ENCODE data around the gene SLC6A16.
"Not testable (repeated sequence)": the region's sequence is repeated elsewhere in the genome, so short reads cannot be mapped to it uniquely, and the experiment has no call there.

Gene SLC6A16

GRCh38 chr19:49324801-49325576, at the start of gene SLC6A16:
Gene SLC6A16 (minus strand): TSS chr19:49325191. CDS start chr19:49311347, 13,844 bp downstream.
- DNase-seq: no peak

- DNase-seq: not testable (repeated sequence)
Observed at GRCh38 chr19:49373174-49373573, 48.2 kb upstream of the SLC6A16 start.

GRCh38 chr19:49371184-49371583, 46.2 kb upstream of the SLC6A16 start:
- no peak for DNase-seq

GRCh38 chr19:49368711-49369358, 43.8 kb upstream of the SLC6A16 start:
- no peak for DNase-seq

GRCh38 chr19:49366110-49366509, 41.1 kb upstream of the SLC6A16 start:
- no peak for DNase-seq

GRCh38 chr19:49364083-49364737, 39.2 kb upstream of the SLC6A16 start:
- no peak for DNase-seq

- peak; percentile 32 for DNase-seq
Observed at GRCh38 chr19:49363268-49364082, 38.5 kb upstream of the SLC6A16 start, which contains the start of gene DKKL1. Gene DKKL1 (plus strand): TSS chr19:49363877. CDS start chr19:49363999, 122 bp downstream.

- DNase-seq: no peak
Observed at GRCh38 chr19:49362929-49363267, 37.9 kb upstream of the SLC6A16 start.

- DNase-seq: no peak
Observed at GRCh38 chr19:49362048-49362928, 37.3 kb upstream of the SLC6A16 start, which contains the start of gene TEAD2. Gene TEAD2 (minus strand): TSS chr19:49362416. CDS start chr19:49360075, 2,341 bp downstream.

- no peak for DNase-seq
Observed at GRCh38 chr19:49361438-49362047, 36.6 kb upstream of the SLC6A16 start.

GRCh38 chr19:49359851-49360820, 35.1 kb upstream of the SLC6A16 start:
- DNase-seq: no peak

- no peak for DNase-seq
Observed at GRCh38 chr19:49357186-49357585, 32.2 kb upstream of the SLC6A16 start.

GRCh38 chr19:49356382-49356781, 31.4 kb upstream of the SLC6A16 start:
- DNase-seq: no peak

GRCh38 chr19:49355909-49356353, 30.9 kb upstream of the SLC6A16 start:
- DNase-seq: no peak

- DNase-seq: no peak
Observed at GRCh38 chr19:49349567-49349966, 24.6 kb upstream of the SLC6A16 start.

- no peak for DNase-seq
Observed at GRCh38 chr19:49348305-49349189, 23.6 kb upstream of the SLC6A16 start.

- DNase-seq: no peak
Observed at GRCh38 chr19:49347835-49348234, 22.8 kb upstream of the SLC6A16 start.

- DNase-seq: no peak
Observed at GRCh38 chr19:49347191-49347590, 22.2 kb upstream of the SLC6A16 start.
